AG10803 (cell line): ENCODE results near the gene BTRC.

Source experiments
- DNase-seq: peaks from one replicate; pipeline ENCODE4 v3.0.0; 2010; ENCODE audit warnings: low read depth
- H3K4me3 ChIP-seq: 2 replicates; pipeline ENCODE4 v1.5.1; 2011; ENCODE audit warnings: mild to moderate bottlenecking, low read length, control low read depth
- TF ChIP-seq, protein P1 (sequence below): conservative IDR thresholded peaks from 2 replicates; pipeline ENCODE4 v1.5.1; 2011; ENCODE audit warnings: mild to moderate bottlenecking, low read length, control low read depth, inconsistent platforms

BTRC gene

DNA sequence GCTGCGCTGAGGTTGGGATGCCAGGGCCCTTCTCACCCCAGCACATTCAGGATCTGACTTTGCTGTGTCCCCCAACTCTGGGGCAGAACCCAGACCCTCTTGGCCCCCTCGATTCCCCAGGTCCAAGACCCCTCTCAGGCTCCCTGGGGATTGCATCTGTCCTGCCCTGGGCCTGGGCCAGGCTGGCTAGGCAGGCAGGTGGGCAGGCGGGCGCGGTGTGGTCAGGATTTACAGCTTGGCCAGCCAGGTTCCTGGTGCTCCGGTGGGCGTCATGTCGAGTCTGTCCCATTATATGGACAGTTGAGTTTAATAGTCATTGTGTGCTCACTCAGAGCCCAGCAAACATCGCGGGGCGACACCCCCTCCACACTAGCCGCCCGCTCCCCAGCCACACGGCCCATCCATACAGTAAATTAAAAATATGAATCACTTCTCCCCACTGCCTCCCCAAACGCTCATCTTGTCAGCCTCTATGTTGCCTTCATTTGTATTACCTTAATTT, 210.6 kb downstream of the BTRC start:
- no peak overlapping the region for H3K4me3 ChIP-seq
- TF ChIP-seq, protein P1, sequence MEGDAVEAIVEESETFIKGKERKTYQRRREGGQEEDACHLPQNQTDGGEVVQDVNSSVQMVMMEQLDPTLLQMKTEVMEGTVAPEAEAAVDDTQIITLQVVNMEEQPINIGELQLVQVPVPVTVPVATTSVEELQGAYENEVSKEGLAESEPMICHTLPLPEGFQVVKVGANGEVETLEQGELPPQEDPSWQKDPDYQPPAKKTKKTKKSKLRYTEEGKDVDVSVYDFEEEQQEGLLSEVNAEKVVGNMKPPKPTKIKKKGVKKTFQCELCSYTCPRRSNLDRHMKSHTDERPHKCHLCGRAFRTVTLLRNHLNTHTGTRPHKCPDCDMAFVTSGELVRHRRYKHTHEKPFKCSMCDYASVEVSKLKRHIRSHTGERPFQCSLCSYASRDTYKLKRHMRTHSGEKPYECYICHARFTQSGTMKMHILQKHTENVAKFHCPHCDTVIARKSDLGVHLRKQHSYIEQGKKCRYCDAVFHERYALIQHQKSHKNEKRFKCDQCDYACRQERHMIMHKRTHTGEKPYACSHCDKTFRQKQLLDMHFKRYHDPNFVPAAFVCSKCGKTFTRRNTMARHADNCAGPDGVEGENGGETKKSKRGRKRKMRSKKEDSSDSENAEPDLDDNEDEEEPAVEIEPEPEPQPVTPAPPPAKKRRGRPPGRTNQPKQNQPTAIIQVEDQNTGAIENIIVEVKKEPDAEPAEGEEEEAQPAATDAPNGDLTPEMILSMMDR: no peak
- DNase-seq: no peak

DNA sequence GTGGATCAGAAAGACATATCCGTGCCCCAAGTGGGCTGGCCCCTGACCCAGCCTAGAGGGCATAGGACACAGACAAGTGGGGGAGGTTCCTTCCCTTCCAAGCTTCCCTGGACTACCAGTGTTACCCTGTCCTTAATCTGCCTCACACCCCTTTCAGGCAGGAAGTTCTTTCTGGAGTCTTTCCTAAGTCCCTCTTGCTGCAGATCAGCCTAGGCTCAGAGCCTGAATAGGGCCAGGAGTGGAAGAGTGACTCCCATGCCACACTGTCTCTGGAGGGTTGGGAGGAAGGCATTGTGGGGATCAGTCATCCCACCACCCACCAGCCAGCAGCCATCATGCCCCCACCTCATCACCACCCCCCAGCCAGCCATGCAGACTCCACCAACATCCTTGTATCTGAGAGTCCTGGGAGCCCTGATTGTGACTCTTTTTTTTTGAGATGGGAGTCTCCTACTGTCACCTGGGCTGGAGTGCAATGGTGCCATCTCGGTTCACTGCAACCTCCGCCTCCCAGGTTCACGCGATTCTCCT, 211.5 kb downstream of the BTRC start:
- TF ChIP-seq, protein P1: no peak
- DNase-seq: no peak

DNA sequence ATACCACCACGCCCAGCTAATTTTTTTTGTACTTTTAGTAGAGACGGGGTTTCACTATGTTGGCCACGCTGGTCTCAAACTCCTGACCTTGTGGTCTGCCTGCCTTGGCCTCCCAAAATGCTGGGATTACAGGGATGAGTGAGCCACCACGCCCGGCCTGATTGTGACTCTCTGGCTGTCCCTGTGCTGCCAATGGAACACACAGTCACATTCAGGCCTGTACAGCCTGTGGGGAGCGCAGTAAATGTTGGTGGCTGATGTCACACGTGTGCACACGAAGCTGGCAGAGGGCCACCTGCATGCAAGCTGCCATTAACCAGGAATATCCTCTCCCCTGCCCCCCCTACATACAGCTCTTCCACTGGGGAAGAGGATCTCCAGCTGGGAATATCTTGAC, 212.0 kb downstream of the BTRC start:
- H3K4me3 ChIP-seq: no peak overlapping the region
- TF ChIP-seq, protein P1: no peak
- DNase-seq: no peak

More for the DNA sequence above, 211.5 kb downstream of the BTRC start:
- no peak overlapping the region for H3K4me3 ChIP-seq

DNA sequence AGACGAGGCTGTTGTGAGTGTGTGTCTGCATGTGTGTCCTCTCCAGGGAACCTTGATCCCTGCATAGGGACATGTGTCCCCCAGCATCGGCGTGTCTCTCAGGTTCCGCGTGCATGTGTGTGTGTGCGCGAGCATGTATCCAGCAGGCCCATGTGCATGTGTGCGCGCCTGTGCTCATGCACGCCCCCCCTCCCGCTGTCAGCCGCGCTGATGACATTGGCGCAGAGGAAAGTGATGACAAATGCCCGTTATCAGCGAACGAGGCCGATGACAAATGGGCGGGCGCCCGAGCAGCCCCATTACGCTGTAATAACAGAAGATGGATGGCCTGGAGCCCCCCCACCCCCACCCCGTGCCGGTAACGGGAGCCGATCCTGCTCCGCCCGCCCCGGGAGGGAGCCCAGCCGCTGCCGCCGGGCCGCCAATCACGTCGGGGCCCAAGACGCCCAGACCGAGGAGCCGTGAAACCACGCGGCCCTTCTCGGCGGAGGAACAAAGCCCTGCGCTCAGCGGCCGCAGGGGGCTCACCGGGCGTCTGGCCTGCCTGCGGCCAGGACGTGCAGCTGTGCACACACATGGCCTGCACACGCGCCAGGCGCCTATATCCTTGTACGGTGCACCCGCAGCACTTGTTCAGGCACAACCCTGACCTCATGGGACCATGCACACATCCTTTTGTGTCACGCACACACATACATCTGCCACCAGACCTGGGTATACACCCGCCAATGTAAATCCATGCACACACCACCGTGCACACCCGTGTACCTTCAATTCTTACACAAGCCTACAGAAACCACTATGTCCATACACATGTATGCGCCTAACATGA, 212.6 kb downstream of the BTRC start:
- TF ChIP-seq, protein P1: no peak
- no peak overlapping the region; the same call in 1 of the 2 replicates for H3K4me3 ChIP-seq
- no peak for DNase-seq

DNA sequence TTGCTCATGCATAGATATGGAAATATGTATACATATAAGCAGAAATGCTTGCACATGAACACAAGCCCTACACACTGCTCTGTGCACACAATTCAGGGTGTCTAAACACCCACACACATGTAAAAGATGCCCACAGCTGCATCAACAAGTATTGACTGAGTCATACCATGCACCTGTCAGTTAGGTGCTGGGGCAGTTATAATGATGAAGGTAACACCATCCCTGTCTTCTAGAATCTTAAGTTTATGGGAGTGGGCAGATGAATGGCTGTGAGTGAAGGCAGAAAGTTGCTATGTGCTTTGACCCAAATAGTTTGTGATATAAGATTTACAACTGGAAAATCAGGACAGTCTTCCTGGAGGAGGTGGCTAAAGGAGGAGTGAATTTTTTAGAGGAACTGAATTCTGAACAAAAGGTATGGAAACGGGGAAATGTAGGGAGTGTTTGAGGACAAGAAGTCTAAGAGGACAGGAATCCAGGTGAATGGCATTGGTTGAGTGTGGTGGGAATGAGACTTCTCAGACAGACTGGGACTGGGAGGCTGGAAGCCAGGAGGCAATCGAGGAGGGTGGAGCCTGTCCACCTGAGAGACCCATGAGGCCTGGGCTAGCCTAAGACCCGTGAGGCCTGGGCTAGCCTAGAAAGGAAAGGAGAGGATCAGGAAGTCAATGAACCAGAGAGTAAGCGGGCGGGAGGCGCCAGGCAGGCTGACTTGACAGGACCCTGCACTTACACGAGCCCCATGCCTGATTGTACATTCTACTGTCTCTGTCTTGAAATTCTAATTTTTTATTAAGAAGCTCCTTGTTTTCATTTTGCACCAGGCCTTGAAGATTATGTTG, 213.4 kb downstream of the BTRC start:
- no peak for DNase-seq
- H3K4me3 ChIP-seq: no peak overlapping the region
- TF ChIP-seq, protein P1: no peak

DNA sequence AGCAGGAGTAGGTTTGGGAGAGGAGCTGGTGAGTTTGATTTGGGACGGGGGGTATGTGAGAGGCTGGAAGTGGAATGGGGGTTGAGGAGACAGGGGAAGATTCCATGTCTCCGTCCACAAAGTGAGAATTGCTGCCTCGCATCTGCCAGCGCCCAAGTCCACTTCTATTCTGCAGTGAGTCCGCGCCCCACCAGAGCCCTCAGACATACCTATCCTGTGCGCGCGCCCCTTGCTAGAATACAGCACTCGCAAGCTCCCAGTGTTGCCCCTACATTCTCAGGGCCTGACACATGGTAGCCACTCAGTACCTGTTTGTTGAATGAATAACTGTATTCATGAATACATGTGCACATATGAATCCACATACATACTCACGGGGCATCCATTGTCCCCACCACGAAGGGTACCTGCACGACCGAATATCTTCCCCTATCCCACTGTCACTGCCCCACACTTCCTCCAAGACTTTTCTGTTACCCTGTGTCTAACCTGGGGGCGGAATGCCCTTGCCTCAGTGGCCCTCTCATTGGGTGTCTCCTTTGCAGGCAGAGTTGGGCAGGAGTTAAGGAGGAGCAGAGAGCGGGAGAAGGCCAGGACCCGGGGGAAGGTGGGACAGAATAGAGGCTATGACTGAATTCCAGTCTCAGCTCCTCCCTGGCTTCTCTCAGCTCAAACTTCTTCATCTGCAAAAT, 214.2 kb downstream of the BTRC start:
- no peak for DNase-seq
- no peak overlapping the region for H3K4me3 ChIP-seq
- TF ChIP-seq, protein P1: no peak
